GM12891 (cell line): ENCODE data around the gene TYROBP.

Source experiments
- POLR2AphosphoS5 ChIP-seq: IDR thresholded peaks from 2 replicates; pipeline ENCODE4 v1.6.1; 2011; ENCODE audit warnings: low read depth, low read length, control low read depth
- POU2F2 ChIP-seq: IDR thresholded peaks from 2 replicates; pipeline ENCODE4 v1.6.1; 2011; ENCODE audit warnings: low read depth, mild to moderate bottlenecking, control low read depth, low read length, moderate library complexity
- SPI1 ChIP-seq: IDR thresholded peaks from 2 replicates; pipeline ENCODE4 v1.6.1; 2011; ENCODE audit warnings: low read depth, low read length, control low read depth
- TAF1 ChIP-seq: IDR thresholded peaks from 2 replicates; pipeline ENCODE4 v1.6.1; 2011; ENCODE audit warnings: low read depth, low read length, control low read depth

- TF ChIP-seq TAF1: no peak
- no peak for TF ChIP-seq POU2F2
- TF ChIP-seq POLR2AphosphoS5: no peak
- TF ChIP-seq SPI1: no peak
Measured at GRCh38 chr19:35871611-35872010, 36.5 kb downstream of the TYROBP start.
